ENCODE results near the gene ZNF48.

ZNF48 gene

GRCh38 chr16:30379158-30379783 is 15.9 kb upstream of the ZNF48 start:
- TF ChIP-seq REST (IDR thresholded peaks at IDR 0.05; ENCODE audit: insufficient read depth in 1 of 2, low read depth in 2 of 2, low read length in 2 of 2) = no peak
- no peak for TF ChIP-seq POLR2AphosphoS5 (IDR thresholded peaks at IDR 0.05; ENCODE audit: low read depth, low read length)
- no peak for TF ChIP-seq SIN3A (IDR thresholded peaks at IDR 0.05; ENCODE audit: borderline replicate concordance, insufficient read depth, low read length)
- TF ChIP-seq FOXP2 (optimal IDR thresholded peaks at IDR 0.05; ENCODE audit: borderline replicate concordance, extremely low read depth, extremely low read length, insufficient read depth) = no peak
- no peak for TF ChIP-seq TAF1 (IDR thresholded peaks at IDR 0.05; ENCODE audit: borderline replicate concordance, insufficient read depth, low read length)

GRCh38 chr16:30380072-30380802 is 15.0 kb upstream of the ZNF48 start:
- no peak for TF ChIP-seq POLR2AphosphoS5 (IDR thresholded peaks at IDR 0.05; ENCODE audit: low read depth, low read length)
- no peak for TF ChIP-seq TAF1 (IDR thresholded peaks at IDR 0.05; ENCODE audit: borderline replicate concordance, insufficient read depth, low read length)
- no peak for TF ChIP-seq FOXP2 (optimal IDR thresholded peaks at IDR 0.05; ENCODE audit: borderline replicate concordance, extremely low read depth, extremely low read length, insufficient read depth)
- TF ChIP-seq SIN3A (IDR thresholded peaks at IDR 0.05; ENCODE audit: borderline replicate concordance, insufficient read depth, low read length) = no peak
- no peak for TF ChIP-seq REST (IDR thresholded peaks at IDR 0.05; ENCODE audit: insufficient read depth in 1 of 2, low read depth in 2 of 2, low read length in 2 of 2)

GRCh38 chr16:30380803-30381208 is 14.4 kb upstream of the ZNF48 start:
- TF ChIP-seq REST (IDR thresholded peaks at IDR 0.05; ENCODE audit: insufficient read depth in 1 of 2, low read depth in 2 of 2, low read length in 2 of 2) = no peak
- no peak for TF ChIP-seq POLR2AphosphoS5 (IDR thresholded peaks at IDR 0.05; ENCODE audit: low read depth, low read length)
- no peak for TF ChIP-seq FOXP2 (optimal IDR thresholded peaks at IDR 0.05; ENCODE audit: borderline replicate concordance, extremely low read depth, extremely low read length, insufficient read depth)
- no peak for TF ChIP-seq TAF1 (IDR thresholded peaks at IDR 0.05; ENCODE audit: borderline replicate concordance, insufficient read depth, low read length)
- TF ChIP-seq SIN3A (IDR thresholded peaks at IDR 0.05; ENCODE audit: borderline replicate concordance, insufficient read depth, low read length) = no peak

GRCh38 chr16:30381291-30382041 is 13.8 kb upstream of the ZNF48 start:
- no peak for TF ChIP-seq FOXP2 (optimal IDR thresholded peaks at IDR 0.05; ENCODE audit: borderline replicate concordance, extremely low read depth, extremely low read length, insufficient read depth)
- 0 out of 2 replicates have a peak, but pooled peaks have one; percentile 27 for TF ChIP-seq POLR2AphosphoS5 (IDR thresholded peaks at IDR 0.05; ENCODE audit: low read depth, low read length)

- TF ChIP-seq REST (IDR thresholded peaks at IDR 0.05; ENCODE audit: insufficient read depth in 1 of 2, low read depth in 2 of 2, low read length in 2 of 2) = no peak
- no peak for TF ChIP-seq FOXP2 (optimal IDR thresholded peaks at IDR 0.05; ENCODE audit: borderline replicate concordance, extremely low read depth, extremely low read length, insufficient read depth)
- no peak for TF ChIP-seq POLR2AphosphoS5 (IDR thresholded peaks at IDR 0.05; ENCODE audit: low read depth, low read length)
- no peak for TF ChIP-seq SIN3A (IDR thresholded peaks at IDR 0.05; ENCODE audit: borderline replicate concordance, insufficient read depth, low read length)
- no peak for TF ChIP-seq TAF1 (IDR thresholded peaks at IDR 0.05; ENCODE audit: borderline replicate concordance, insufficient read depth, low read length)
Measured at GRCh38 chr16:30382111-30382881, 12.9 kb upstream of the ZNF48 start, which contains the start of gene SEPTIN1. SEPTIN1 (minus strand) TSS chr16:30382561; CDS start chr16:30382542, 19 bp downstream.

Data from PFSK-1 (cell line).